HCT116 (cell line): Measurements from ENCODE around the gene PHGDH.

Experiments
- ELF1 ChIP-seq: IDR thresholded peaks from 2 replicates; pipeline ENCODE4 v1.6.1; 2012; ENCODE audit warnings: low read depth, borderline replicate concordance
- EZH2 ChIP-seq: fragments of 200-600 bp; sonication (generic); IDR thresholded peaks from 2 replicates; pipeline ENCODE4 v1.6.1; 2017; ENCODE audit warnings: antibody characterized with exemption, mixed run types
- EZH2phosphoT487 ChIP-seq: fragments of 200-600 bp; IDR thresholded peaks from 2 replicates; pipeline ENCODE4 v1.6.1; 2018; ENCODE audit warnings: antibody characterized with exemption, borderline replicate concordance
- FOSL1 ChIP-seq: IDR thresholded peaks from 2 replicates; pipeline ENCODE4 v1.6.1; 2012; ENCODE audit warnings: low read depth
- JUND ChIP-seq: IDR thresholded peaks from 2 replicates; pipeline ENCODE4 v1.6.1; 2012
- POLR2A ChIP-seq: IDR thresholded peaks from 2 replicates; pipeline ENCODE4 v1.7.0; 2011; ENCODE audit warnings: borderline replicate concordance; ENCODE audit not compliant: insufficient read depth, insufficient read length; ENCODE audit errors: extremely low read depth
- POLR2AphosphoS5 ChIP-seq: IDR thresholded peaks from 2 replicates; pipeline ENCODE4 v1.6.1; 2011; ENCODE audit warnings: mild to moderate bottlenecking, low read depth, low read length, moderate library complexity
- SIN3A ChIP-seq: IDR thresholded peaks from 2 replicates; pipeline ENCODE4 v1.6.1; 2012; ENCODE audit warnings: low read depth
- TF ChIP-seq, protein P1 (sequence below), 3 experiments: fragments of 200-600 bp in 1 of 3; sonication (generic) in 1 of 3; IDR thresholded peaks in 2 of 3; conservative IDR thresholded peaks in 1 of 3; 2 replicates each; pipeline ENCODE4 v1.5.1; 2012 to 2017; ENCODE audit warnings: low read depth in 2 of 3, low read length in 2 of 3, antibody characterized with exemption in 1 of 3, borderline replicate concordance in 1 of 3, control low read depth in 1 of 3, mild to moderate bottlenecking in 1 of 3, mixed read lengths in 1 of 3, mixed run types in 1 of 3, moderate library complexity in 1 of 3; ENCODE audit not compliant: insufficient read depth in 1 of 3
- TF ChIP-seq, protein P2 (sequence below): IDR thresholded peaks from 2 replicates; pipeline ENCODE4 v1.6.1; 2012; ENCODE audit warnings: low read depth
- TF ChIP-seq, protein P3 (sequence below): IDR thresholded peaks from 2 replicates; pipeline ENCODE4 v1.6.1; 2012

DNA sequence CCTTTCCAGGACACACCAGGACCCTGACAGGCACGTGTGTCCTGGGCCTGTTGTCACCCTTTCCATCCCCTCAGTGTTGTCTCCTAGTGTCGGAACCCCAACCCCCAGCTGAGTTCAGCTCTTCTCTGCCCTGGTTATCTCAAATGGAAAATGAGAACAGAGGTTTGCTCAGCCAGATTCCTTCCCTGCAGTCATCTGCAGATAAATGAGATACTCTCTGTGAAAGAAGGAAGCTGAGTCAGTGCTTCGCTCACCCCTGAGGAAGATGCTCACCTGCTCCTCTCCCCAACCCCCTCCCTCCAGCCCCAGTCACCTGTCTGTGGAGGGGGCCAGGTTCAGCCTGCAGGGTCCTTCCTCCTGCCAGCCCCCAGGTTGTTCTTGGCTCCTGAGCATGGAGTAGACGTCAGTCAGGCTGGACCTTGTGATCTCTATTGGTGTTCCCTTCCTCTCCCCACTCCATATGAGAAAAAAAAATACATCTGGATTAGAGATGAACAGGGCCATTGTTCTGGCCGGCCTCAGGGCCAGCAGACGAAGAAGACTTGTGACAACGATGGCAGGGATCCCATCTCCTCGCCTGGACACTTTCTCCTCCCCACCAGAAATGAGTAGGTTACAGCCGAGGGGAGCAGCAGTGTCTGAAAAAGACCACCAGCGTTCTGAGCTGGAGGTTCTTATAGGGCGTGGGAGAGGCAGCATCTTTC lies 20.9 kb downstream of the PHGDH start:
- TF ChIP-seq, protein P1, sequence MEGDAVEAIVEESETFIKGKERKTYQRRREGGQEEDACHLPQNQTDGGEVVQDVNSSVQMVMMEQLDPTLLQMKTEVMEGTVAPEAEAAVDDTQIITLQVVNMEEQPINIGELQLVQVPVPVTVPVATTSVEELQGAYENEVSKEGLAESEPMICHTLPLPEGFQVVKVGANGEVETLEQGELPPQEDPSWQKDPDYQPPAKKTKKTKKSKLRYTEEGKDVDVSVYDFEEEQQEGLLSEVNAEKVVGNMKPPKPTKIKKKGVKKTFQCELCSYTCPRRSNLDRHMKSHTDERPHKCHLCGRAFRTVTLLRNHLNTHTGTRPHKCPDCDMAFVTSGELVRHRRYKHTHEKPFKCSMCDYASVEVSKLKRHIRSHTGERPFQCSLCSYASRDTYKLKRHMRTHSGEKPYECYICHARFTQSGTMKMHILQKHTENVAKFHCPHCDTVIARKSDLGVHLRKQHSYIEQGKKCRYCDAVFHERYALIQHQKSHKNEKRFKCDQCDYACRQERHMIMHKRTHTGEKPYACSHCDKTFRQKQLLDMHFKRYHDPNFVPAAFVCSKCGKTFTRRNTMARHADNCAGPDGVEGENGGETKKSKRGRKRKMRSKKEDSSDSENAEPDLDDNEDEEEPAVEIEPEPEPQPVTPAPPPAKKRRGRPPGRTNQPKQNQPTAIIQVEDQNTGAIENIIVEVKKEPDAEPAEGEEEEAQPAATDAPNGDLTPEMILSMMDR (IDR thresholded peaks at IDR 0.05 in 2 of 3, conservative IDR thresholded peaks at IDR 0.05 in 1 of 3; ENCODE audit: borderline replicate concordance in 1 of 3, insufficient read depth in 1 of 3, low read depth in 2 of 3, low read length in 2 of 3): no peak
- TF ChIP-seq SIN3A (no peak), EZH2 (no peak), POLR2A (no peak), POLR2AphosphoS5 (no peak), FOSL1 (no peak), JUND (no peak), ELF1 (no peak), EZH2phosphoT487 (no peak)
- TF ChIP-seq, protein P2, sequence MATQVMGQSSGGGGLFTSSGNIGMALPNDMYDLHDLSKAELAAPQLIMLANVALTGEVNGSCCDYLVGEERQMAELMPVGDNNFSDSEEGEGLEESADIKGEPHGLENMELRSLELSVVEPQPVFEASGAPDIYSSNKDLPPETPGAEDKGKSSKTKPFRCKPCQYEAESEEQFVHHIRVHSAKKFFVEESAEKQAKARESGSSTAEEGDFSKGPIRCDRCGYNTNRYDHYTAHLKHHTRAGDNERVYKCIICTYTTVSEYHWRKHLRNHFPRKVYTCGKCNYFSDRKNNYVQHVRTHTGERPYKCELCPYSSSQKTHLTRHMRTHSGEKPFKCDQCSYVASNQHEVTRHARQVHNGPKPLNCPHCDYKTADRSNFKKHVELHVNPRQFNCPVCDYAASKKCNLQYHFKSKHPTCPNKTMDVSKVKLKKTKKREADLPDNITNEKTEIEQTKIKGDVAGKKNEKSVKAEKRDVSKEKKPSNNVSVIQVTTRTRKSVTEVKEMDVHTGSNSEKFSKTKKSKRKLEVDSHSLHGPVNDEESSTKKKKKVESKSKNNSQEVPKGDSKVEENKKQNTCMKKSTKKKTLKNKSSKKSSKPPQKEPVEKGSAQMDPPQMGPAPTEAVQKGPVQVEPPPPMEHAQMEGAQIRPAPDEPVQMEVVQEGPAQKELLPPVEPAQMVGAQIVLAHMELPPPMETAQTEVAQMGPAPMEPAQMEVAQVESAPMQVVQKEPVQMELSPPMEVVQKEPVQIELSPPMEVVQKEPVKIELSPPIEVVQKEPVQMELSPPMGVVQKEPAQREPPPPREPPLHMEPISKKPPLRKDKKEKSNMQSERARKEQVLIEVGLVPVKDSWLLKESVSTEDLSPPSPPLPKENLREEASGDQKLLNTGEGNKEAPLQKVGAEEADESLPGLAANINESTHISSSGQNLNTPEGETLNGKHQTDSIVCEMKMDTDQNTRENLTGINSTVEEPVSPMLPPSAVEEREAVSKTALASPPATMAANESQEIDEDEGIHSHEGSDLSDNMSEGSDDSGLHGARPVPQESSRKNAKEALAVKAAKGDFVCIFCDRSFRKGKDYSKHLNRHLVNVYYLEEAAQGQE: no peak
- TF ChIP-seq, protein P3, sequence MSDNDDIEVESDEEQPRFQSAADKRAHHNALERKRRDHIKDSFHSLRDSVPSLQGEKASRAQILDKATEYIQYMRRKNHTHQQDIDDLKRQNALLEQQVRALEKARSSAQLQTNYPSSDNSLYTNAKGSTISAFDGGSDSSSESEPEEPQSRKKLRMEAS: no peak
